Suprapubic skin (tissue), 4 donors: ENCODE data around the gene ATG4D. TPM values are rescaled to one million over a fixed set of nuclear protein-coding genes. Genes with fewer than 3 reads are reported as not detected.
A peak's percentile ranks its signal among the peaks of the same experiment; 100 is the strongest.
"Not testable (repeated sequence)": the region's sequence is repeated elsewhere in the genome, so short reads cannot be mapped to it uniquely, and the experiment has no call there.

Experiments
- DNase-seq, 2 donors: peaks; one replicate each; pipeline ENCODE4 v3.0.0-alpha.2; 2019; ENCODE audit warnings: low spot score in 2 of 2
- H3K27ac ChIP-seq: fragments of 200-600 bp; sonication (generic); one replicate; pipeline ENCODE4 v1.5.1; 2019
- H3K27me3 ChIP-seq: fragments of 200-600 bp; sonication (generic); one replicate; pipeline ENCODE4 v1.5.1; 2019
- H3K36me3 ChIP-seq: fragments of 200-600 bp; sonication (generic); one replicate; pipeline ENCODE4 v1.5.1; 2019
- H3K4me1 ChIP-seq: fragments of 200-600 bp; sonication (generic); one replicate; pipeline ENCODE4 v1.5.1; 2019
- H3K4me3 ChIP-seq: fragments of 200-600 bp; sonication (generic); one replicate; pipeline ENCODE4 v1.5.1; 2019; ENCODE audit warnings: mild to moderate bottlenecking
- H3K9me3 ChIP-seq: fragments of 200-600 bp; sonication (generic); one replicate; pipeline ENCODE4 v1.5.1; 2019
- CTCF ChIP-seq, 2 donors: fragments of 200-600 bp in 1 of 2; fragments of 450-650 bp in 1 of 2; sonication (generic) in 1 of 2; IDR thresholded peaks; one replicate each; pipeline ENCODE4 v1.5.1; 2016 to 2019; ENCODE audit warnings: antibody characterized with exemption in 2 of 2, mild to moderate bottlenecking in 1 of 2, moderate library complexity in 1 of 2
- EP300 ChIP-seq: sonication (generic); formaldehyde crosslinking; IDR thresholded peaks from one replicate; pipeline ENCODE4 v1.6.1; 2017; ENCODE audit warnings: antibody characterized with exemption
- POLR2A ChIP-seq, 2 donors: fragments of 450-650 bp; IDR thresholded peaks; one replicate each; pipeline ENCODE4 v1.6.1; 2017; ENCODE audit warnings: antibody characterized with exemption in 2 of 2, mild to moderate bottlenecking in 2 of 2, moderate library complexity in 2 of 2
- POLR2AphosphoS5 ChIP-seq, 3 donors: sonication (generic); formaldehyde crosslinking; IDR thresholded peaks; one replicate each; pipeline ENCODE4 v1.6.1; 2017; ENCODE audit warnings: antibody characterized with exemption in 3 of 3
- WGBS: methylation state at CpG from one replicate; pipeline ENCODE4 v1.1.5; 2018; 5-methylcytosine and 5-hydroxymethylcytosine counted together
- total RNA-seq, 4 donors: library from RNA; depleted of rRNA; stranded (reverse); fragments of >200 nt; gene quantifications; one replicate each; pipeline ENCODE4 v1.1.0, GENCODE V29; 2016

Gene ATG4D
- total RNA-seq, 4 donors from 2014 or later, result 52.2 to 80.8 (median 63.6) TPM

GRCh38 chr19:10566658-10567410, 23.1 kb downstream of the ATG4D start:
- DNase-seq, result peak in 1 of 2 donors; percentile 78
- peaks cover 44% of the 10 kb centered on the region for H3K4me1 ChIP-seq

GRCh38 chr19:10567656-10568055, 24.0 kb downstream of the ATG4D start:
- 38% methylated on average over 5 of the region's 5 CpGs for WGBS
- Histone ChIP-seq H3K36me3 (peaks cover 2% of the 10 kb centered on the region), H3K4me3 (peak overlapping the region; percentile 92), H3K4me1 (peaks cover 50% of the 10 kb centered on the region), H3K27ac (peak overlapping the region; percentile 89), H3K9me3 (no peaks in the 10 kb centered on the region), H3K27me3 (no peaks in the 10 kb centered on the region)
- TF ChIP-seq POLR2AphosphoS5 (IDR thresholded peaks at IDR 0.05) (no peak), EP300 (no peak), POLR2A (IDR thresholded peaks at IDR 0.05) (no peak), CTCF (IDR thresholded peaks at IDR 0.05) (no peak)
- DNase-seq, result no peak

More at GRCh38 chr19:10566658-10567410, 23.1 kb downstream of the ATG4D start:
- Histone ChIP-seq H3K36me3 (peaks cover 7% of the 10 kb centered on the region), H3K27ac (peak overlapping the region; percentile 89), H3K9me3 (no peaks in the 10 kb centered on the region), H3K4me3 (peak overlapping the region; percentile 92), H3K27me3 (no peaks in the 10 kb centered on the region)
- 30% methylated on average over 10 of the region's 19 CpGs for WGBS
- TF ChIP-seq EP300 (no peak), POLR2A (IDR thresholded peaks at IDR 0.05) (no peak), POLR2AphosphoS5 (IDR thresholded peaks at IDR 0.05) (no peak), CTCF (IDR thresholded peaks at IDR 0.05) (no peak)

- TF ChIP-seq CTCF (IDR thresholded peaks at IDR 0.05), result no peak
- no peak for TF ChIP-seq POLR2A (IDR thresholded peaks at IDR 0.05)
- TF ChIP-seq POLR2AphosphoS5 (IDR thresholded peaks at IDR 0.05), result no peak
- no peak for TF ChIP-seq EP300
- Histone ChIP-seq H3K4me3 (peak overlapping the region; percentile 92), H3K27ac (peak overlapping the region; percentile 87), H3K27me3 (no peaks in the 10 kb centered on the region), H3K36me3 (no peaks in the 10 kb centered on the region), H3K9me3 (no peaks in the 10 kb centered on the region), H3K4me1 (peaks cover 50% of the 10 kb centered on the region)
- peak in 1 of 2 donors; percentile 80 for DNase-seq
- 9% methylated on average over 7 of the region's 58 CpGs for WGBS
These were observed 24.5 kb downstream of the ATG4D start for GRCh38 chr19:10568062-10568825.

- DNase-seq, result peak; percentile 100
- H3K27ac ChIP-seq, result peak within 1 kb of the TSS; percentile 87
- peaks cover 50% of the 10 kb centered on the region for H3K4me1 ChIP-seq
- TF ChIP-seq CTCF (IDR thresholded peaks at IDR 0.05) (peak; percentile 5 to 31), POLR2A (IDR thresholded peaks at IDR 0.05) (peak in 1 of 2 donors; percentile 48), POLR2AphosphoS5 (IDR thresholded peaks at IDR 0.05) (peak in 2 of 3 donors; percentile 26 to 96), EP300 (no peak)
- no peaks in the 10 kb centered on the region for H3K27me3 ChIP-seq
- H3K36me3 ChIP-seq, result no peaks in the 10 kb centered on the region
- WGBS, result under 1% methylated on average over 46 of the region's 71 CpGs
- peak within 1 kb of the TSS; percentile 92 for H3K4me3 ChIP-seq
- H3K9me3 ChIP-seq, result no peaks in the 10 kb centered on the region
These were observed 25.3 kb downstream of the ATG4D start, which contains the start of gene CDKN2D for GRCh38 chr19:10568826-10569651. Gene CDKN2D (minus strand): TSS chr19:10568979. CDS start chr19:10568653, 326 bp downstream.

GRCh38 chr19:10573793-10574192, 30.1 kb downstream of the ATG4D start:
- H3K9me3 ChIP-seq, H3K27me3 ChIP-seq, H3K36me3 ChIP-seq, H3K27ac ChIP-seq, DNase-seq, H3K4me3 ChIP-seq: not testable (repeated sequence)
- 96% methylated on average over 6 of the region's 6 CpGs for WGBS
- peaks cover 14% of the 10 kb centered on the region for H3K4me1 ChIP-seq
